Measurements from ENCODE around the gene COL8A1.

DNA sequence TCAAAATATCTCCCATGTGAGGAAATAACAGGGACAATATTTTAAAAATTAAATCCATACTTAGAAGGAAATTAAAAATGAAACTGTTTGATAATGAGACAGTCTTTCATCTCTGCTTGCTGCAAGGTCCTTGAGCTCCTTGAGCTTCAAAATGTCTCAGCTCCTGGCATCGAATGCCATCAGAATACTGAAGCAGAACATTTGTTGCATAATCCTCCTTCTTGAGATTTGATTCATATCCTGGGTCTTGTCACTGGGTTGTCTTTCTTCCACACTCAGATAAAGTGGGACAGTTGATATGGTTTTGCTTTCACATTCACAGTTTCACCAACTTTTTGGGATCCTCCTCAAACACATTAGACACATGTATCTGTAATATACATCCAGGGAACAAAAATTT, 27.8 kb downstream of the COL8A1 start:
- TF ChIP-seq EZH2phosphoT487 (IDR thresholded peaks at IDR 0.05; ENCODE audit: low read depth) (no peak), CTCF (IDR thresholded peaks at IDR 0.05; ENCODE audit: low read depth, low read length) (no peak)
